NCI-H2227 (cell line): ENCODE measurements around the gene TIRAP.

ENCODE experiments used
- DNase-seq: peaks from one replicate; lab custom pipeline; 2025; ENCODE audit not compliant: unreplicated experiment; lab: John Stamatoyannopoulos, UW

Gene TIRAP

DNA sequence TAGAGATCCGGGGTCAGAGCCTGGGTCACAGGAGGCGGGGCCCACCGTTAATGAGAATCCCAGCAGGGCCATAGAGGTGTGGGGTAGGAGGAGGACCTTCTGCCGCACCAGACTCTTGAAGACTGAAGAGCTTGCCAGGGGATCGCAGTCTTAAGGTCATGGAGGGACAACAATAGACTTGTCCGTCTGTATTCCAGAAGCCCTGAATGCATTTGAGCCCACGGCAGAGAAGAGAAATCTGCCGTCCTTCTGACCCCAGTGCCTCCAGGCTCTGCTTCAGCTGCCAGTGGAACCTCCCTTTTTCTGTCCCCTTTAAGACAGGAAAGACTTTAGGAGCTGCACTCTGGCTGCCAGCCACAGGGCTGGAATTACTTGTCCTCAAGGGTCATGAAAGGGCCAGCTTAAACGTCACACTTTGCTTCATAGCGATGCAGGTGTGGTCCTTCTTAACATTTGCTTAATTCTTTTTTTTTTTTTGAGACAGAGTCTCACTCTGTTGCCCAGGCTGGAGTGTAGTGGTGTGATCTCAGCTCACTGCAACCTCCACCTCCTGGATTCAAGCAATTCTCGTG, 57.1 kb downstream of the TIRAP start:
- no peak for DNase-seq

- DNase-seq, result no peak
These were observed 58.2 kb downstream of the TIRAP start for GRCh38 chr11:126340960-126341606.

DNA sequence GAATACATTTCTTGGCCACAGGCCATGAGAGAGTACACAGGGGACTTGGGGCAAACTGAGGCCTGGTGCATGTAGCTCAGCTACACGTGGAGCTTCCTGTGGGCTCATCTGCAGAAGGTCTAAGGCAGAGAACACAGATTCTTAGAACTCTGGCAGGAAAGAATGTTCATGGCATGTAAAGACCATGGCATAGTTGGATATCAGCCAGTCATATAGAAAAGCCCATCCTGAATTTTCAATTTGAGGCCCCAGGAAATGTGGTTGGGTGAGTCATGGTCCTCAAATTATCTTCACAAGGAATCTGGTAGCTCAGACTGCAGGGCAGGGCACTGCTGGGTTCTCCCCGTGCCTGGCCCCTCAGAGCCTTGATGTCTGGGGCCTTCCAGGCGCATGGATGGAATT, 58.9 kb downstream of the TIRAP start:
- DNase-seq, result no peak

DNA sequence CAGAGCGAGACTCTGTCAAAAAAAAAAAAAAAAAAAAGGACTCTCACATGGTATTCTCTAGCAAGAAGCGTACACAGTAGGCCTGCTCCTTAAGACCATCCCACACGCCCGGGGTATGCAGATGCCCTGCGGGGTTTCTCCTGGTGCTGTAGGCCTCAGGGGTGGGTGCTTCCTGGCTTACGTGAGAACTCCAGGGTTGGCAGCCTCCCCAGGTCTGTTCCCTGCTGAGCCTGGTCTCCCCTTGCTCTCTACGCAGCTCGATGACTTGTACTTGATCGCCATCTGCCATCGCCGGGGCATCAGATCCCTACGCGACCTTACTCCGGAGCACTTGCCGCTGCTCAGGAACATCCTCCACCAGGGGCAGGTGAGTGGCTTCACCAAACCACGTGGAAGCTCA, 60.2 kb downstream of the TIRAP start:
- no peak for DNase-seq
